OCI-LY7 (cell line): Measurements from ENCODE around the gene PRKD1. TPM values are rescaled to one million over a fixed set of nuclear protein-coding genes. Genes with fewer than 3 reads are reported as not detected.

Source experiments
- BruUV-seq: library from RNA; stranded (reverse); fragments of 400-500 nt; replicated peaks from 2 replicates; lab custom pipeline; 2021; lab: Mats Ljungman, UMichigan
- CTCF ChIA-PET: fragments of 300-600 bp; sonication (Branson Sonifier 250); formaldehyde crosslinking; loops from one replicate; lab custom pipeline; 2022; ENCODE audit warnings: antibody characterized with exemption; ENCODE audit not compliant: unreplicated experiment; lab: Charles Lee
- POLR2A ChIA-PET: fragments of 300-600 bp; sonication (Branson Sonifier 250); formaldehyde crosslinking; loops from one replicate; lab custom pipeline; 2022; ENCODE audit warnings: antibody characterized with exemption; lab: Charles Lee
- DNase-seq: peaks from one replicate; pipeline ENCODE4 v3.0.0-alpha.2; 2015; ENCODE audit warnings: low spot score
- H2AFZ ChIP-seq: fragments of 200-600 bp; sonication (generic), shearing (Covaris generic); 2 replicates; pipeline ENCODE4 v1.6.1; 2014; ENCODE audit warnings: mild to moderate bottlenecking, antibody characterized with exemption, low read length, moderate library complexity
- H3K27ac ChIP-seq: fragments of 200-600 bp; sonication (generic); 2 replicates; pipeline ENCODE4 v1.5.1; 2014; ENCODE audit warnings: mixed run types, low read depth, mild to moderate bottlenecking, moderate library complexity, low read length, inconsistent platforms; ENCODE audit not compliant: poor library complexity, severe bottlenecking
- H3K36me3 ChIP-seq: fragments of 200-600 bp; sonication (generic); 2 replicates; pipeline ENCODE4 v1.6.1; 2014; ENCODE audit warnings: mild to moderate bottlenecking, antibody characterized with exemption, low read length, moderate library complexity, mixed read lengths; ENCODE audit not compliant: insufficient read depth
- H3K4me1 ChIP-seq: fragments of 200-600 bp; sonication (generic); 2 replicates; pipeline ENCODE4 v1.5.1; 2014; ENCODE audit warnings: mild to moderate bottlenecking, low read length; ENCODE audit not compliant: insufficient read depth, poor library complexity, severe bottlenecking
- H3K4me2 ChIP-seq: fragments of 200-600 bp; sonication (generic); 2 replicates; pipeline ENCODE4 v1.6.1; 2014; ENCODE audit warnings: mild to moderate bottlenecking, low read length
- H3K4me3 ChIP-seq: fragments of 200-600 bp; sonication (generic); 2 replicates; pipeline ENCODE4 v1.5.1; 2014; ENCODE audit warnings: mild to moderate bottlenecking, low read depth, low read length; ENCODE audit not compliant: poor library complexity, severe bottlenecking
- H3K79me2 ChIP-seq: fragments of 200-600 bp; sonication (generic); 2 replicates; pipeline ENCODE4 v1.6.1; 2016; ENCODE audit warnings: low read depth, mild to moderate bottlenecking, low read length, moderate library complexity, mixed read lengths; ENCODE audit not compliant: insufficient read depth
- H3K9me2 ChIP-seq: fragments of 200-600 bp; sonication (generic); 2 replicates; pipeline ENCODE4 v1.6.1; 2016; ENCODE audit warnings: mild to moderate bottlenecking, low read length, mixed read lengths; ENCODE audit not compliant: insufficient read depth
- H3K9me3 ChIP-seq: fragments of 200-600 bp; sonication (generic); 2 replicates; pipeline ENCODE4 v1.6.1; 2014; ENCODE audit warnings: mild to moderate bottlenecking, mixed run types, low read length, mixed read lengths
- H4K20me1 ChIP-seq: fragments of 200-600 bp; sonication (generic); 2 replicates; pipeline ENCODE4 v1.6.1; 2014; ENCODE audit warnings: mild to moderate bottlenecking, antibody characterized with exemption, low read length, moderate library complexity, mixed read lengths; ENCODE audit not compliant: insufficient read depth
- EZH2phosphoT487 ChIP-seq: fragments of 200-600 bp; sonication (generic); IDR thresholded peaks from 2 replicates; pipeline ENCODE4 v1.6.1; 2018; ENCODE audit warnings: low read depth, borderline replicate concordance, mild to moderate bottlenecking, mixed run types, antibody characterized with exemption, low read length, moderate library complexity, mixed read lengths
- intact Hi-C: fragments of 100-400 bp; cut with micrococcal nuclease; formaldehyde crosslinking; loops from one replicate; pipeline ENCODE4 v1.10.0; 2022; ENCODE audit not compliant: unreplicated experiment
- total RNA-seq, 2 experiments: library from RNA; depleted of rRNA in 1 of 2; stranded (reverse); fragments of >200 nt in 1 of 2; shearing (Covaris generic) in 1 of 2; gene quantifications; 2 replicates each; pipeline ENCODE4 v1.2.3, GENCODE V29; 2014 to 2022
- TF ChIP-seq, protein P1 (sequence below): fragments of 200-600 bp; sonication (generic); conservative IDR thresholded peaks from 2 replicates; pipeline ENCODE4 v1.5.1; 2014; ENCODE audit warnings: mild to moderate bottlenecking, antibody characterized with exemption, low read length, moderate library complexity, mixed read lengths

PRKD1 gene
- total RNA-seq, 2 experiments from 2014 or later = not detected

DNA sequence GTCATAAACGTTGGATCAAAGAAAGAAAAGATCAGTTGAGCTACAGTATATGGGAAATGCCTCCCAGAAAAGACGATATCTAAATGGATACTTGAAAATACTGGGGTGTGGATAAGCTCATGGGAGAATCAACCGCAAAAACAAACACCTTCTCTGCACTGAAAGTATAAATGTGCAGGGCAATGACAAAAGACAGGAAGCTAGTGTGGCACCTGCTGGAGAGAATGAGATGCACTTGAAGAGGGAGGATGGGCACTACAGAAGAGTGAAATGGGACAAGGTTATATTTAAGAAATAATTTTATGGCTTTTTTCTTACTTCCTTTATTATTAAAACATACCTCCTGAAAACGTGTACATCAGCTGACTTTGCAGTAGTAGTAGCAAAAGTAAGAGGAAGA lies 153.7 kb downstream of the PRKD1 start:
- no peaks in the 10 kb centered on the region for H3K9me3 ChIP-seq
- H3K4me2 ChIP-seq = no peak overlapping the region
- DNase-seq = no peak
- H3K9me2 ChIP-seq = no peaks in the 10 kb centered on the region
- H3K79me2 ChIP-seq = no peaks in the 10 kb centered on the region
- intact Hi-C loops = no loop called here
- H2AFZ ChIP-seq = no peak overlapping the region
- H3K27ac ChIP-seq = no peak overlapping the region
- ChIA-PET CTCF (no interaction called here), POLR2A (interaction anchor here (0.6 to 1.2 kb wide), 2 partner anchors 57 to 896 kb away, joined by 3 to 4 read pairs; no protein-coding TSS in a partner anchor)
- BruUV-seq = no TSS peak
- no peaks in the 10 kb centered on the region for H4K20me1 ChIP-seq
- TF ChIP-seq, protein P1, sequence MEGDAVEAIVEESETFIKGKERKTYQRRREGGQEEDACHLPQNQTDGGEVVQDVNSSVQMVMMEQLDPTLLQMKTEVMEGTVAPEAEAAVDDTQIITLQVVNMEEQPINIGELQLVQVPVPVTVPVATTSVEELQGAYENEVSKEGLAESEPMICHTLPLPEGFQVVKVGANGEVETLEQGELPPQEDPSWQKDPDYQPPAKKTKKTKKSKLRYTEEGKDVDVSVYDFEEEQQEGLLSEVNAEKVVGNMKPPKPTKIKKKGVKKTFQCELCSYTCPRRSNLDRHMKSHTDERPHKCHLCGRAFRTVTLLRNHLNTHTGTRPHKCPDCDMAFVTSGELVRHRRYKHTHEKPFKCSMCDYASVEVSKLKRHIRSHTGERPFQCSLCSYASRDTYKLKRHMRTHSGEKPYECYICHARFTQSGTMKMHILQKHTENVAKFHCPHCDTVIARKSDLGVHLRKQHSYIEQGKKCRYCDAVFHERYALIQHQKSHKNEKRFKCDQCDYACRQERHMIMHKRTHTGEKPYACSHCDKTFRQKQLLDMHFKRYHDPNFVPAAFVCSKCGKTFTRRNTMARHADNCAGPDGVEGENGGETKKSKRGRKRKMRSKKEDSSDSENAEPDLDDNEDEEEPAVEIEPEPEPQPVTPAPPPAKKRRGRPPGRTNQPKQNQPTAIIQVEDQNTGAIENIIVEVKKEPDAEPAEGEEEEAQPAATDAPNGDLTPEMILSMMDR = no peak
- TF ChIP-seq EZH2phosphoT487 = no peak
- no peaks in the 10 kb centered on the region for H3K4me1 ChIP-seq
- no peak overlapping the region for H3K4me3 ChIP-seq
- no peaks in the 10 kb centered on the region for H3K36me3 ChIP-seq

DNA sequence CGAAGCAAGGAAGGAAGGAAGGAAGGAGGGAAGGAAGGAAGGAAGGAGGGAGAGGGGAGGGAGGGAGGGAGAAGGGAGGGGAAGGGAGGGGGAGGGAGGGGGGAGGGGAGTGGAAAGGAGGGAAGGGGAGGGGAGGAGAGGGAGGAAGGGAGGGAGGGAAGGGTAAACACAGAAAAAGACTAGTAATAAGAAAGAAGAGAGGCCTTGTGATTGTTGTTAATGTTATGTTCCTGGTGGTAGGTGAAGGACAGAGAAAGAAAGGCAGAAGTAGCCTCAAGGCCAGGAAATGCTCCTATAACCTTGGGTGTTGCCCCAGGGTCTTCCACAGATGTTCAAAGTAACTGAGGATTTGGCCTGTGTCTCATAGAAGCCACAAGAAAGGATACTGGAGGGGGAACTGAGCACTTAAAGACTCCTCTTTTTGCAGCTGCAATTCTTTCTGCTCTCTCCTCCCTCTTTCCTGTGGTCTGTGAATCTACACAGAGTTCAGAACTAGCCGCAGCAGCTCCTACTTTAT lies 164.2 kb downstream of the PRKD1 start:
- intact Hi-C loops = no loop called here

More for the DNA sequence above, 164.2 kb downstream of the PRKD1 start:
- no peak overlapping the region for H2AFZ ChIP-seq
- H3K79me2 ChIP-seq = no peaks in the 10 kb centered on the region
- CTCF ChIA-PET = no interaction called here
- no peak for TF ChIP-seq EZH2phosphoT487
- TF ChIP-seq, protein P1 = no peak
- POLR2A ChIA-PET = no interaction called here
- no peak overlapping the region for H3K4me3 ChIP-seq
- no TSS peak for BruUV-seq
- no peak overlapping the region for H3K27ac ChIP-seq
- H3K4me1 ChIP-seq = no peaks in the 10 kb centered on the region
- no peaks in the 10 kb centered on the region for H3K36me3 ChIP-seq
- no peaks in the 10 kb centered on the region for H4K20me1 ChIP-seq
- no peak for DNase-seq
- H3K9me2 ChIP-seq = no peaks in the 10 kb centered on the region
- H3K4me2 ChIP-seq = no peak overlapping the region
- H3K9me3 ChIP-seq = no peaks in the 10 kb centered on the region
